Measurements from ENCODE around the gene TMEM144. TPM values are rescaled to one million over a fixed set of nuclear protein-coding genes. Genes with fewer than 3 reads are reported as not detected.

Gene TMEM144
- total RNA-seq, 1 experiment from 2014 or later = 3.4 TPM

GRCh38 chr4:158250321-158250720, 40.0 kb downstream of the TMEM144 start:
- no peaks in the 10 kb centered on the region for H3K4me1 ChIP-seq (ENCODE audit: insufficient read depth, low read length)
- H3K14ac ChIP-seq (ENCODE audit: insufficient read depth, low read length) = no peak overlapping the region
- H3K4me3 Mint-ChIP-seq = no peak overlapping the region
- no peaks in the 10 kb centered on the region for H3K27me3 Mint-ChIP-seq (ENCODE audit: low read depth)
- H3K23ac ChIP-seq (ENCODE audit: insufficient read length, low read depth, low read length) = no peak overlapping the region
- H3K9me3 ChIP-seq (ENCODE audit: control insufficient read depth, low read depth, low read length) = no peaks in the 10 kb centered on the region
- H4K91ac ChIP-seq (ENCODE audit: insufficient read length, low read depth, low read length) = no peak overlapping the region
- DNase-seq = no peak
- H2BK20ac ChIP-seq (ENCODE audit: low read depth, low read length, poor library complexity, severe bottlenecking) = no peak overlapping the region
- H3K9ac ChIP-seq (ENCODE audit: extremely low read depth, insufficient read length, low read length) = no peak overlapping the region
- H3K9me3 Mint-ChIP-seq = no peaks in the 10 kb centered on the region; a peak in 1 of 5 replicates
- H2BK120ac ChIP-seq (ENCODE audit: low read depth, low read length, poor library complexity, severe bottlenecking) = no peak overlapping the region
- no peaks in the 10 kb centered on the region for H3K79me2 ChIP-seq (ENCODE audit: insufficient read depth, low read length)
- H2BK15ac ChIP-seq (ENCODE audit: low read depth, low read length) = no peak overlapping the region
- no peak overlapping the region for H3K4ac ChIP-seq (ENCODE audit: low read depth, low read length)
- H3K27ac Mint-ChIP-seq = no peak overlapping the region
- no peaks in the 10 kb centered on the region for H3K23me2 ChIP-seq (ENCODE audit: insufficient read length, low read depth, low read length, poor library complexity, severe bottlenecking)
- TF ChIP-seq CTCF (conservative IDR thresholded peaks at IDR 0.05) = no peak
- H3K18ac ChIP-seq (ENCODE audit: insufficient read length, low read depth, low read length) = no peak overlapping the region
- H2AFZ ChIP-seq (ENCODE audit: low read length) = no peak overlapping the region
- H4K20me1 ChIP-seq (ENCODE audit: control insufficient read depth, insufficient read depth, insufficient read length) = no peaks in the 10 kb centered on the region
- H2BK5ac ChIP-seq (ENCODE audit: insufficient read length, low read length) = no peak overlapping the region
- H3K4me2 ChIP-seq (ENCODE audit: insufficient read depth, insufficient read length, low read length) = no peak overlapping the region
- H2AK5ac ChIP-seq (ENCODE audit: insufficient read length, low read length) = no peak overlapping the region
- H3K79me1 ChIP-seq (ENCODE audit: insufficient read depth, low read depth, low read length, poor library complexity, severe bottlenecking) = no peaks in the 10 kb centered on the region
- no peak overlapping the region for H4K5ac ChIP-seq (ENCODE audit: insufficient read length, low read depth, low read length)
- peaks cover 15 to 17% of the 10 kb centered on the region in 2 experiments for H3K4me1 Mint-ChIP-seq
- H3K27me3 ChIP-seq (ENCODE audit: insufficient read depth, low read length) = no peaks in the 10 kb centered on the region
- H4K8ac ChIP-seq (replicated peaks; ENCODE audit: insufficient read length, low read depth, low read length) = no peak overlapping the region
- H3K36me3 Mint-ChIP-seq (ENCODE audit: insufficient read depth in 1 of 3, low read depth in 3 of 3) = no peaks in the 10 kb centered on the region
- H3K27ac ChIP-seq (ENCODE audit: insufficient read length, low read depth, low read length) = no peak overlapping the region
- no peak overlapping the region for H3T11ph ChIP-seq (ENCODE audit: low read length)
- no CpG with 5 or more reads among the region's 2 CpGs for WGBS (ENCODE audit: extremely low coverage, insufficient read length, low lambda C conversion rate)
- no peak overlapping the region for H2BK12ac ChIP-seq (ENCODE audit: insufficient read length, low read depth, low read length)
- H3K56ac ChIP-seq (ENCODE audit: insufficient read length, low read depth, low read length) = no peak overlapping the region

All from H9 (cell line).